NCI-H460 (cell line): ENCODE results near the gene GATM. TPM values are rescaled to one million over a fixed set of nuclear protein-coding genes. Genes with fewer than 3 reads are reported as not detected.
"Not testable (repeated sequence)": the region's sequence is repeated elsewhere in the genome, so short reads cannot be mapped to it uniquely, and the experiment has no call there.

Source experiments
- DNase-seq: peaks from one replicate; pipeline ENCODE4 v3.0.0-alpha.2; 2016; ENCODE audit warnings: low read depth; ENCODE audit errors: extremely low read depth
- total RNA-seq: library from RNA; depleted of rRNA; stranded (reverse); fragments of >200 nt; shearing (Covaris generic); gene quantifications from 2 replicates; pipeline ENCODE4 v1.2.3, GENCODE V29; 2014

Gene GATM
- total RNA-seq, 1 experiment from 2014 or later, result 0.25 TPM

DNA sequence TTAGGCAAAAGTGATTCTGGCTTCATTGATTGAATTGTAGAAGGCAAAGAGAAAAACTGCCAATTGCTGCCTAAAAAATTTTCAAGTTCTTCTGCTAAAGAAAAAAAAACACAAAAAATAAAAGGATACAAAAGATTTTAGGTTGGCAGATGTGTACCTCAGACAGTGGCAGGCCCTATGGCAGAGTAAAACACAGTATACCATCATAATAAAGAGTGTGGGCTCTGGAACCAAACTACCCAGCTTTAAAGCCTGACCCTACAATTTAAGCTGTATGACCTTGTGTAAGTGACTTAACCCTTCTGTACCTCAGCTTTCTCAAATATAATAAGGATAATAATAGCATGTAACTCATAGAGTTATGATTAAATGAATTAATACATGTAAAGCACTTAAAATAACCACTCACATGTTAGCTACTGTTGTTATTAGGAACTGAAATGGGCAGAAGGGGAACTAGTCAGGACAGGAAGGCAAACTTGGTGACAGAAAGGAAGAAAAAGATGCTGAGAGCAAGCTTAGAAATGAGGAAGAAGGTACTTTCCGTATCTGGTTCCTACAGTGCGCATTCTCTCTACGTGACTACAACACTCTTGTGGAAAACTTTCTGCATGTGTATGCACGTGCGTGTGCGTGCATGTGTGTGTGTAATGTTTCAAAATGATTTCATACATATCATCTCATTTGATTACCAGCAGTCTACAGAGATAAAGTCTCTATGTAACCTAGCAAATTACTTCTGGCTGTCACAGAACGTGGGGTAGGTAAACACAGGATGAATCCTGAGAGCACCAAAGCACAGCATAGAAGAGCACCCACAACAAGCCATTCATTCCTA is 13.6 kb upstream of the GATM start:
- DNase-seq, result no peak

DNA sequence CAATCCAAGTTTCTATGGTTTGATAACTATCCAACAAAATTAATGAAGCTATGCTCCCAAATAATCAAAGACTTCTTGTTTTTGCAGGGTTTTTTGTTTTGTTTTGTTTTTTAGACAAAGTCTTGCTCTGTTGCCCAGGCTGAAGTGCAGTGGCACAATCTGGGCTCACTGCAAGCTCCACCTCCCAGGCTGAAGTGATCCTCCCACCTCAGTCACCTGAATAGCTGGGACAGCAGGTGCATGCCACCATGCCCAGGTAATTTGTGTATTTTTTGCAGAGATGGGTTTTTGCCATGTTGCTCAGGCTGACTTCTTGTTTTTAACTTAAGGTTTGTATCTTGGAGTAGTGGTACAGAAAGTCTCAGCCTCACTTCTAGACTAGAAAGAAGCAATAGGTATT is 11.0 kb upstream of the GATM start:
- no peak for DNase-seq

DNA sequence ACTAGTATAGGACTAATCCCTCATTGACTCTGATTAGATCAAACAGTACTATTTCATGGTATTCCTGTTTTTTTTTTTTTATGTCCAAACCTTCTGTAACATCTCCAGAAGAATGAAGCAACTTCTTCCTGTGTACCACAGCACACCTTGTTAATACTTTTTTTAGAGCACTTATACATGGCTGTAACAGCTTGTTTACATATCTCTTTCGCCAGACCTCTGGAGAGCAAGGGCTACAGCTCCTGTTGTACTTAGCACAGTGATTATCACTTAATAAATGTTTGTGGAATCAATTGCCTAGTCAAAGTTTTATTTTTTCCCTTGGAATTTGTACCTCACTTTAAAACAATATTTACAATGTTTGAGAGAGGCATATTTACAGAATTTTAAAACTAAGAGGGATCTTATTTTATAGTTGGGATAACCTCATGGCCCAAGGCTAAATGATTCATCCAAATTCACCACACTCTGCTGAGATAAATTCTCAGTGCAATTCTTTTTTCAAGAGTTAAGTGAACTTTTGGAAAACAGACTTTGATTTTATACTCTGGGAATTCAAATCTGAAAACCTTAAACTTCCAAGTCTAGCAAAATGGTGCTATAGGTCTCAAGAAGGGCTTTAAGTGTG is 9.2 kb upstream of the GATM start:
- DNase-seq, result no peak

- DNase-seq, result no peak
Measured at GRCh38 chr15:45386974-45387373, 8.6 kb upstream of the GATM start.

- DNase-seq, result no peak
Measured at GRCh38 chr15:45386420-45386819, 8.1 kb upstream of the GATM start.

DNA sequence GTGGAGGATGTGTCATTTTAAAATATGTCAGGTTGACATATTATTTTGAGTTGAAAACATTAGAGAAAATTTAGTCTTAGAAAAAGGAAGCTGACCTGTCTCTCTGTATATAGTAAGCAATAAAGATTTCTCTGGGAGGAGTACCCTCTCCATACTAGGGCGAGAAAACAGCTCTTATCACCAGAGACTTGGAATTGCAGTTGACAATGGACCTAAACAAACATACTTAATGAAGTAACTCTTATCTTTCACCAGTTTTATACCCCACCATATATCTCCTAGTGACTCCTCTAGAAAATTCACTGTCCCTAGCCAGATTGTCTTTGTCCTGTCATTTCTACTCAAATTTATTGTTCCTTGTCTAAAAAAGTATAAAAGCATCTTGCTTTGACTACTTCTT is 7.2 kb upstream of the GATM start:
- DNase-seq, result no peak

GRCh38 chr15:45384700-45385099 is 6.4 kb upstream of the GATM start:
- no peak for DNase-seq

GRCh38 chr15:45378913-45379262 is 544 bp upstream of the GATM start:
- DNase-seq, result no peak

DNA sequence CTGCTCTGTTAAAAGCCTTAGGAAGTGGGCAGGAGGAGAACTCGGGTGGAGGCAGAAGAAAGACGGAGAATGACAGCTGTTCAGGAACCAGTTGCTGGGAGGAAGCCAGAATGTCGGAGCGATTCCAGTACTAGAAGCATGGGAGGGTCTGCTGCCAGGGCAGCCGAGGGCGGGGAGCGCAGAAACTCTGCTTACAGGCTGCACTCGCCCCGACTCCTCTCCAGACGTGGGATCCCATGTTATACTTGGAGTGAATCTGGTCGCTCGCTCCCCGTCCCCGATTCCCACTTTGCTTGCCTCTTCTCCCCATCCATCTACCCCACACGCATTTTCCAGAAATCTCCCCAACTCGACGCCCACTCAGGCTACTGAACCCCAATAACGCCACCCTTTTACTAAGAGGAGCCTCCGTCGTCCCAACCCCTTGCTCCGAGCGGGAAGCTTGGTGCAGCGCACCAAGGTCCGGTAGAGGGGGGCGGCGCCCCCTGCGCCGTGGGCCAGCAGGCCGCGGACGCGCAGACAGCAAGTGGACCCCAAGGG is 665 bp downstream of the GATM start:
- no peak for DNase-seq

GRCh38 chr15:45376967-45377608 is 1.3 kb downstream of the GATM start:
- no peak for DNase-seq

- no peak for DNase-seq
Measured at GRCh38 chr15:45376300-45376928, 1.9 kb downstream of the GATM start.

- no peak for DNase-seq
Measured at GRCh38 chr15:45375836-45376235, 2.5 kb downstream of the GATM start.

GRCh38 chr15:45373976-45374375 is 4.4 kb downstream of the GATM start:
- no peak for DNase-seq

- DNase-seq, result no peak
Measured at GRCh38 chr15:45372041-45372995, 6.0 kb downstream of the GATM start.

GRCh38 chr15:45371546-45371945 is 6.8 kb downstream of the GATM start:
- no peak for DNase-seq

DNA sequence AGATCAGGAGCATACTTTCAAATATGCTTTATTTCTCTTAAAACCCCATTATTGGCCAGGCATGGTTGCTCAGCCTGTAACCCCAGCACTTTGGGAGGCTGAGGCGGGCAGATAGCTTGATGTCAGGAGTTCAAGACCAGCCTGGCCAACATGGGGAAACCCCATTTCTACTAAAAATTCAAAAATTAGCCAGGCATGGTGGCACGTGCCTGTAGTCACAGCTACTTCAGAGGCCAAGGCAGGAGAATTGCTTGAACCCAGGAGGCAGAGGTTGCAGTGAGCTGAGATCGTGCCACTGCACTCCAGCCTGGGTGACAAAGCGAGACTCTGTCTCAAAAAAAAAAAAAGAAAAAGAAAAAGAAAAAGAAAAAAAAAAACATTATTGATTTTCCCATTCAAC is 8.3 kb downstream of the GATM start:
- not testable (repeated sequence) for DNase-seq

- DNase-seq, result not testable (repeated sequence)
Measured at GRCh38 chr15:45367222-45367621, 11.1 kb downstream of the GATM start.

DNA sequence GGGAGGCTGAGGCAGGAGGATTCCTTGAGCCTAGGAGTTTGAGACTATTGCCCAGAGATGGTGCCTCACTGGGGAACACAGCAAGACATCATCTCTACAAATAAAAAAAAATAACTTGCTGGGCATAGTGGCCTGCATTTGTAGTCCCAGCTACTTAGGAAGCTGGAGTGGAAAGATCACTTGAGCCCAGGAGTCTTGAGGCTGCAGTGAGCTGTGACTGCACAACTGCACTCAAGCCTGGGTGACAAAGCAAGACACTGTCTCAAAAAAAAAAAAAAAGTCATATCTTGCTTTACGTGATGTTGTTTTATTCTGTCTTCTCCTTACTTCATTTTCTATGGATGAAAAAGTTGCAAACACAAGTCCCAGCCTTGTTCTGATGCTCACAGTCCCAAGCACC is 14.1 kb downstream of the GATM start:
- no peak for DNase-seq

DNA sequence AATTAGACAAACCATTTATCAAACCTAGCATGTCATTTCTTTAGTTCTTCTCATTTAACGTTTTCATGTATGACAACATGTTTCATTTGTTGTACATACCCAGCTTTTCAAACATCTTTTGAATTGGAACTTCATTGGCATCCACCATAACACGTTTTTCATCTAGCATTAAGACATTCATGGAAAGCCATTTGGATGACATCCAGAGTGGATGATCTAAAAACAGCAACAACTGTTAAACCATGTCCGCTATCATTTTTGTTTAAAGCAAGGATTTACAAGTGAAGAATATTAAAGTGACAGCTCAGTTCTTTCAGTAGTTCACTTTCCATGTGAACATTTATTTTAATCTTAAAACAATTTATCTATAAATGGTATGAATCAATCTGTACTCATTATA is 14.5 kb downstream of the GATM start:
- DNase-seq, result no peak

DNA sequence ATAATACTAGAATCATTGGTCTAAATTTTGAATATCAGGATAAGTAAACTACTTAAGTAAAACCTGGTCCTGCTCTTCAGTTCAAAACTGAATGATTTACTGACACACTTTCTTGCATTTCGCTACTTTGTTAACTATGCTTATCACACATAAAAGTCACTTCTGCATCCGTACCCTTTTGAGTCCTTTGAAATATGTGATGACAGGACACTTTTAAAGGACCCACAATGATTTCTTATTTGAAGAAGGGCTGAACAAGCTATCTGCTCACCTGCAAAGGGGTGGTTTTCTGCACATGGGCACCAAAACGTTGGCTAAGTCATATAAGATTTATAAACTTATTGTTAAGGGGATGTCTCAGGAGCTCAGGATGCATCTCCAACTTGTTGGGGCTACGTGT is 15.0 kb downstream of the GATM start:
- DNase-seq, result no peak
